Endothelial cell of umbilical vein (primary cell): ENCODE data around the gene SECTM1. TPM values are rescaled to one million over a fixed set of nuclear protein-coding genes. Genes with fewer than 3 reads are reported as not detected.

Source experiments
- BruUV-seq: library from RNA; stranded (reverse); fragments of 400-500 nt; replicated peaks from 2 replicates; lab custom pipeline; 2021; lab: Mats Ljungman, UMichigan
- CTCF ChIA-PET: fragments of 300-600, 350-600 bp; sonication (Branson Sonifier 250); formaldehyde crosslinking; loops from one replicate; lab custom pipeline; 2021; ENCODE audit warnings: antibody characterized with exemption, inconsistent platforms; lab: Charles Lee
- POLR2A ChIA-PET: fragments of 300-600, 350-600 bp; sonication (Branson Sonifier 250); formaldehyde crosslinking; loops from one replicate; lab custom pipeline; 2021; ENCODE audit warnings: antibody characterized with exemption, inconsistent platforms; lab: Charles Lee
- DNase-seq: peaks from one replicate; pipeline ENCODE4 v3.0.0-alpha.2; 2011; ENCODE audit warnings: low read depth, low spot score
- FAIRE-seq: peaks from 2 replicates; lab custom pipeline; 2011; peaks lifted over from hg19 to GRCh38; lab: Jason Lieb, UNC
- H2AFZ ChIP-seq: 2 replicates; pipeline ENCODE4 v1.6.0; 2012; ENCODE audit warnings: low read depth, low read length, control low read depth, inconsistent platforms
- H3K27ac ChIP-seq: 2 replicates; pipeline ENCODE4 v1.5.1; 2011; ENCODE audit warnings: low read depth, mild to moderate bottlenecking, control low read depth, low read length, moderate library complexity; ENCODE audit not compliant: insufficient read depth
- H3K27me3 ChIP-seq, 2 experiments: 2 replicates each; pipeline versions ENCODE4 v1.6.0 to v1.6.1; 2011; ENCODE audit warnings: low read length in 2 of 2, mixed read lengths in 1 of 2; ENCODE audit not compliant: control insufficient read depth in 2 of 2, insufficient read depth in 2 of 2
- H3K36me3 ChIP-seq, 2 experiments: 2 replicates in 1 of 2; 3 replicates in 1 of 2; pipeline ENCODE4 v1.5.1; 2011; ENCODE audit warnings: low read length in 2 of 2, mild to moderate bottlenecking in 1 of 2, moderate library complexity in 1 of 2; ENCODE audit not compliant: control insufficient read depth in 2 of 2, insufficient read depth in 2 of 2; ENCODE audit errors: extremely low read depth in 1 of 2
- H3K4me1 ChIP-seq: 3 replicates; pipeline ENCODE4 v1.5.1; 2011; ENCODE audit warnings: mild to moderate bottlenecking, low read length; ENCODE audit not compliant: control insufficient read depth, insufficient read depth; ENCODE audit errors: extremely low read depth
- H3K4me2 ChIP-seq: 2 replicates; pipeline ENCODE4 v1.6.1; 2011; ENCODE audit warnings: low read length, control low read depth, mixed read lengths; ENCODE audit not compliant: insufficient read depth
- H3K4me3 ChIP-seq, 3 experiments: fragments of 200-600 bp in 1 of 3; sonication (generic), shearing (Covaris generic) in 1 of 3; replicated peaks in 1 of 3; 2 replicates each; pipeline ENCODE4 v1.5.1; 2011 to 2016; ENCODE audit warnings: control low read depth in 3 of 3, low read length in 3 of 3, mild to moderate bottlenecking in 2 of 3, inconsistent platforms in 1 of 3, low read depth in 1 of 3, moderate library complexity in 1 of 3; ENCODE audit not compliant: insufficient read depth in 1 of 3
- H3K79me2 ChIP-seq: 2 replicates; pipeline ENCODE4 v1.6.0; 2012; ENCODE audit warnings: low read length, inconsistent platforms; ENCODE audit not compliant: control insufficient read depth, insufficient read depth
- H3K9ac ChIP-seq: replicated peaks from 2 replicates; pipeline ENCODE3; 2011; ENCODE audit warnings: low read length, control low read depth; ENCODE audit not compliant: insufficient read depth; ENCODE audit errors: extremely low read depth
- H3K9me1 ChIP-seq: replicated peaks from 3 replicates; pipeline ENCODE4 v1.6.0; 2011; ENCODE audit warnings: mild to moderate bottlenecking, low read length; ENCODE audit not compliant: control insufficient read depth, insufficient read depth; ENCODE audit errors: extremely low read depth
- H3K9me3 ChIP-seq: replicated peaks from 2 replicates; pipeline ENCODE4 v1.5.1; 2012; ENCODE audit warnings: low read length, inconsistent platforms; ENCODE audit not compliant: control insufficient read depth, insufficient read depth
- H4K20me1 ChIP-seq: replicated peaks from 2 replicates; pipeline ENCODE3; 2011; ENCODE audit warnings: mild to moderate bottlenecking, low read length; ENCODE audit not compliant: control insufficient read depth, insufficient read depth; ENCODE audit errors: extremely low read depth
- EZH2 ChIP-seq: IDR thresholded peaks from 2 replicates; pipeline ENCODE4 v1.6.1; 2012; ENCODE audit warnings: borderline replicate concordance, low read depth, mild to moderate bottlenecking, moderate library complexity, low read length, inconsistent platforms; ENCODE audit not compliant: severe bottlenecking
- FOS ChIP-seq: IDR thresholded peaks from 2 replicates; pipeline ENCODE4 v1.6.1; 2011; ENCODE audit warnings: mild to moderate bottlenecking, low read length, moderate library complexity, borderline replicate concordance; ENCODE audit not compliant: insufficient read depth
- GATA2 ChIP-seq: IDR thresholded peaks from 2 replicates; pipeline ENCODE4 v1.7.0; 2011; ENCODE audit warnings: low read depth, mild to moderate bottlenecking, moderate library complexity, mixed read lengths, low read length; ENCODE audit not compliant: insufficient read length, insufficient read depth
- JUN ChIP-seq: IDR thresholded peaks from 2 replicates; pipeline ENCODE4 v1.6.1; 2011; ENCODE audit warnings: borderline replicate concordance, low read depth; ENCODE audit not compliant: insufficient read length, insufficient read depth
- MYC ChIP-seq: IDR thresholded peaks from one replicate; pipeline ENCODE4 v1.6.1; 2011; ENCODE audit warnings: mild to moderate bottlenecking, low read depth, low read length
- POLR2A ChIP-seq: IDR thresholded peaks from 2 replicates; pipeline ENCODE4 v1.6.1; 2012; ENCODE audit warnings: low read depth, mild to moderate bottlenecking, control low read depth, low read length
- POLR2AphosphoS5 ChIP-seq: IDR thresholded peaks from 2 replicates; pipeline ENCODE4 v1.6.1; 2012; ENCODE audit warnings: low read depth, mild to moderate bottlenecking, control low read depth, low read length, moderate library complexity; ENCODE audit not compliant: insufficient read depth
- dilution Hi-C: fragments of 300-500 bp; cut with MboI; formaldehyde crosslinking; loops from one replicate; pipeline ENCODE4 v1.15.0; 2019; ENCODE audit warnings: low sequenced_read_pairs; ENCODE audit not compliant: extremely low pct_ligation_motif_present
- intact Hi-C: fragments of 100-400 bp; cut with micrococcal nuclease; formaldehyde crosslinking; loops from one replicate; pipeline ENCODE4 v1.10.0; 2022
- polyA plus RNA-seq, 4 experiments: library from polyadenylated mRNA; depleted of rRNA in 3 of 4; stranded (reverse) in 3 of 4; unstranded in 1 of 4; fragments of >200 nt; gene quantifications; 2 replicates each; pipeline versions ENCODE4 v1.2.1 to v1.2.3, GENCODE V29; 2011 to 2012; ENCODE audit warnings: missing spikeins in 1 of 4
- total RNA-seq: library from RNA; stranded (reverse); gene quantifications from 2 replicates; pipeline ENCODE4 v1.2.3, GENCODE V29; 2021
- TF ChIP-seq, protein P1 (sequence below), 2 donors: IDR thresholded peaks; 1 replicate in 1 of 2; 2 replicates in 1 of 2; pipeline ENCODE4 v1.5.1; 2011; ENCODE audit warnings: low read length in 2 of 2, mild to moderate bottlenecking in 2 of 2, moderate library complexity in 2 of 2, control low read depth in 1 of 2, inconsistent platforms in 1 of 2, low read depth in 1 of 2; ENCODE audit not compliant: insufficient read depth in 1 of 2; ENCODE audit errors: extremely low read depth in 1 of 2
- TF ChIP-seq, protein P2 (sequence below): IDR thresholded peaks from 2 replicates; pipeline ENCODE4 v1.6.1; 2011; ENCODE audit not compliant: insufficient read depth, insufficient read length

Gene SECTM1
- total and polyA plus RNA-seq, 2 donors (not counting 3 experiments of a cell fraction or from before 2014, with no cell fraction given): 1.9 to 2.3 TPM

DNA sequence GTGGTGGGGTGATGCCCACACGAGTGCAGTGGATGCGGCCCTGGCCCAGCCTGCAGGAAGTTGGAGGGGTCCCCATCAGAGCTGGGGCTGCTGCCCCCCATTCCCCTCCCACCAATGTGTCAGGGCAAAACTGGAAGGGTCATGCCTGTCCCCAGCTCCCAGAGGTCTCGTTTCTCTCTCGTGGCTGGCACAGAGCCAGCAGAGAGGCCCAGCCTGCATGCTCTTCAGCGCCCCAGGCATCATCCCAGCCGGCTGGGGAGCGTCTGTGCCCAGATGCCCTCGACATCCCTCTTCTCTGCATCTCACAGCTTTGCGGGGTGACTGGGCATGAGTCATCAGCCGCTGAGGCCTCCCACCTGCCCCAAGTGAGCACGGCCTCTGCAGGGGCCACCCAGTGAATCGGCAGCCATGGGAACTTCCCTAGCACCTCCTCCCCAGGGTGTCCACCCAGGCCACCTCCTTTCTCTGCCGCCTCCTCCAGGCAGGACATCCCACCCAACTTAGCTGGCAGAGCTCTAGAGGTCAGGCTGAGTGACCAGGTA lies 50.3 kb downstream of the SECTM1 start:
- Histone ChIP-seq H3K9me3 (no peaks in the 10 kb centered on the region), H3K79me2 (no peaks in the 10 kb centered on the region), H3K27me3 (no peaks in the 10 kb centered on the region), H3K4me2 (no peak overlapping the region), H3K9me1 (no peaks in the 10 kb centered on the region), H3K36me3 (no peaks in the 10 kb centered on the region), H3K4me3 (no peak overlapping the region), H3K27ac (no peak overlapping the region), H3K9ac (no peak overlapping the region), H4K20me1 (no peaks in the 10 kb centered on the region), H3K4me1 (peaks cover 16% of the 10 kb centered on the region), H2AFZ (no peak overlapping the region)
- intact Hi-C loops: no loop called here
- FAIRE-seq (no peak), DNase-seq (no peak)
- CTCF ChIA-PET: interaction anchor here (1.0 to 1.5 kb wide), 4 partner anchors 8 to 18 kb away, joined by 3 to 6 read pairs (median 3); partner anchors contain the start of gene CSNK1D
- TF ChIP-seq EZH2 (no peak), MYC (no peak)
- dilution Hi-C loops: no loop called here
- BruUV-seq: no TSS peak
- POLR2A ChIA-PET: no interaction called here

DNA sequence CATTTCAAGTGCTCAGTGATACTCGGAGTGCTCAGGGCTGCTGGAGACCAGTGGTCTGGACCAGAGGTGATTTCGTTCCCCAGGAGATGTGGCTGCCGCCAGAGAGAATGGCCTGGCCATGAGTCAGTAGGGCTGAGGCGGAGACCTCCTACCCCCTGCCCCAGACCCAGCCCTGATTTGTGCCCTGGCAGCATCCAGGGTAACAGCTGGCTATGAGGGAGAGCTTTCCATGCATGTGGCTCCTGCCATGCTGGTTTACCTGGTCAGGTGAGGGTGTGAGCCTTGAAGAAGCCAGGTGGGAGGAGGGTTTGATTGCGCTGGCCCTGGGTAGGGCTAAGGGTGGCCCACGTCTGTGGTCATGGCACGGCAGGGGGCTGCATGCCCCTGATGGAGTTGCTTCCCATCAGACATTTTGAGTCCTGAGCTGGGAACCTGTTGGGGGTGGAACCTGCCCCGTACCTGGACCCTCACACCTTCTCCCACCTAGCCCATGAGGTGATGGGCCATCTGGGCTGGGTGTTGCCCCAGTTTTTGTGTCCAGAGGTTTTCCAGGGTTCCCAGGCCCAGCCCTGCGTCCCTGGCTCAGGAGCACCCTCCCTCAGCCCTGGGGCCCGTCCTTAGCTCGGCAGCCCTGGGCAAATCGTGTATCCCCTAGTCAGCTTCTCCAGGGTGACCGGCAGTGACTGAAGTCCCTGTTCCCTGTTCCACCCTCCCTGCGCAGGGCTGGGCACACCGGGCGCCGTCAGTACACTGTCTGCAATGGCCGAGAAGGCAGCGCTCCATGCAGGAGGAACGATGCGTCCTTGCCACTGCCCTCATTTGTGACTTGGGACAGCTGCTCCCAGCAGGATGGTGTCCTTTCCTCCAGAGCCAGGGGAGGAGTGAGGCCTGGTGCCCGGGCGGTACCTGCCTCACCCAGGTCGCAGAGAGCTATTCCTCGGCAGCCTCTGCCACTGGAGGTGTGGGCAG lies 51.0 kb downstream of the SECTM1 start:
- Histone ChIP-seq H3K79me2 (no peaks in the 10 kb centered on the region), H3K27me3 (no peaks in the 10 kb centered on the region), H3K36me3 (no peaks in the 10 kb centered on the region), H2AFZ (no peak overlapping the region), H3K9ac (no peak overlapping the region), H3K9me1 (no peaks in the 10 kb centered on the region), H4K20me1 (no peaks in the 10 kb centered on the region), H3K4me3 (no peak overlapping the region), H3K4me1 (peaks cover 8% of the 10 kb centered on the region), H3K9me3 (no peaks in the 10 kb centered on the region), H3K27ac (no peak overlapping the region), H3K4me2 (no peak overlapping the region)
- dilution Hi-C loops: no loop called here
- DNase-seq (no peak), FAIRE-seq (no peak)
- ChIA-PET POLR2A (no interaction called here), CTCF (interaction anchor here (1.1 to 1.5 kb wide), 2 partner anchors 7 to 9 kb away, joined by 3 to 6 read pairs; partner anchors contain the start of gene CSNK1D)
- intact Hi-C loops: no loop called here
- TF ChIP-seq FOS (no peak), GATA2 (no peak), POLR2A (no peak), POLR2AphosphoS5 (no peak), EZH2 (no peak), JUN (no peak), MYC (no peak)
- TF ChIP-seq, protein P1, sequence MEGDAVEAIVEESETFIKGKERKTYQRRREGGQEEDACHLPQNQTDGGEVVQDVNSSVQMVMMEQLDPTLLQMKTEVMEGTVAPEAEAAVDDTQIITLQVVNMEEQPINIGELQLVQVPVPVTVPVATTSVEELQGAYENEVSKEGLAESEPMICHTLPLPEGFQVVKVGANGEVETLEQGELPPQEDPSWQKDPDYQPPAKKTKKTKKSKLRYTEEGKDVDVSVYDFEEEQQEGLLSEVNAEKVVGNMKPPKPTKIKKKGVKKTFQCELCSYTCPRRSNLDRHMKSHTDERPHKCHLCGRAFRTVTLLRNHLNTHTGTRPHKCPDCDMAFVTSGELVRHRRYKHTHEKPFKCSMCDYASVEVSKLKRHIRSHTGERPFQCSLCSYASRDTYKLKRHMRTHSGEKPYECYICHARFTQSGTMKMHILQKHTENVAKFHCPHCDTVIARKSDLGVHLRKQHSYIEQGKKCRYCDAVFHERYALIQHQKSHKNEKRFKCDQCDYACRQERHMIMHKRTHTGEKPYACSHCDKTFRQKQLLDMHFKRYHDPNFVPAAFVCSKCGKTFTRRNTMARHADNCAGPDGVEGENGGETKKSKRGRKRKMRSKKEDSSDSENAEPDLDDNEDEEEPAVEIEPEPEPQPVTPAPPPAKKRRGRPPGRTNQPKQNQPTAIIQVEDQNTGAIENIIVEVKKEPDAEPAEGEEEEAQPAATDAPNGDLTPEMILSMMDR (IDR thresholded peaks at IDR 0.05; ENCODE audit: extremely low read depth in 1 of 2, insufficient read depth in 1 of 2, low read depth in 1 of 2, low read length in 2 of 2): no peak
- TF ChIP-seq, protein P2, sequence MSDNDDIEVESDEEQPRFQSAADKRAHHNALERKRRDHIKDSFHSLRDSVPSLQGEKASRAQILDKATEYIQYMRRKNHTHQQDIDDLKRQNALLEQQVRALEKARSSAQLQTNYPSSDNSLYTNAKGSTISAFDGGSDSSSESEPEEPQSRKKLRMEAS: no peak
- BruUV-seq: no TSS peak
